ENCODE data around the gene MICALL1. TPM values are rescaled to one million over a fixed set of nuclear protein-coding genes. Genes with fewer than 3 reads are reported as not detected.
"Not testable (repeated sequence)": the region's sequence is repeated elsewhere in the genome, so short reads cannot be mapped to it uniquely, and the experiment has no call there.

MICALL1 gene
- total and polyA plus RNA-seq, 2 donors from 2014 or later: 9.6 to 30.9 TPM

DNA sequence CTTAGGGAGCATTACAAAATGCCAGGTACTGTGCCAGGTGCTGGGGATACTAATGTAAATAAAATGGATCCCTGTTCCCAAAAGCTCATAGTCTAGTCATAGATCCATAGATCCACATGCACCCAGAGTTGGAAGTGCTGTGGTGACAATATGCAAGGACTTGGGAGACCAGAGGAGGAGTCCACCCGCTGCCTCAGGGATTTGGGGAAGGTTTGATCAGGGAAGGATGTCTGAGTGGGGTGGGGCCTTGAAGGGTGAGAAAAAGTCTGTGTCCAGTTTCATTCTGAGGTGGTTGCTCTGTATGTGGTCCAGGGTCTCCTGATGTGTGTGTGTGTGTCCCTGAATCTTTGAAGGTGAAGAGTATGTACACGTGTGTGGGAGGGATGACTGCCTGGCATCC, 69.1 kb downstream of the MICALL1 start:
- no peaks in the 10 kb centered on the region for H3K27me3 ChIP-seq (ENCODE audit: control insufficient read depth, insufficient read depth, low read length)
- H3K9me3 ChIP-seq (ENCODE audit: control insufficient read depth in 2 of 3, insufficient read depth in 1 of 3, low read length in 3 of 3): no peaks in the 10 kb centered on the region
- FAIRE-seq: no peak
- intact Hi-C loops (cut with DNase I): no loop called here
- H3K4me1 ChIP-seq (ENCODE audit: control insufficient read depth in 2 of 3, insufficient read depth in 2 of 3, low read depth in 1 of 3, low read length in 3 of 3): no peaks in the 10 kb centered on the region
- TF ChIP-seq, protein P1, sequence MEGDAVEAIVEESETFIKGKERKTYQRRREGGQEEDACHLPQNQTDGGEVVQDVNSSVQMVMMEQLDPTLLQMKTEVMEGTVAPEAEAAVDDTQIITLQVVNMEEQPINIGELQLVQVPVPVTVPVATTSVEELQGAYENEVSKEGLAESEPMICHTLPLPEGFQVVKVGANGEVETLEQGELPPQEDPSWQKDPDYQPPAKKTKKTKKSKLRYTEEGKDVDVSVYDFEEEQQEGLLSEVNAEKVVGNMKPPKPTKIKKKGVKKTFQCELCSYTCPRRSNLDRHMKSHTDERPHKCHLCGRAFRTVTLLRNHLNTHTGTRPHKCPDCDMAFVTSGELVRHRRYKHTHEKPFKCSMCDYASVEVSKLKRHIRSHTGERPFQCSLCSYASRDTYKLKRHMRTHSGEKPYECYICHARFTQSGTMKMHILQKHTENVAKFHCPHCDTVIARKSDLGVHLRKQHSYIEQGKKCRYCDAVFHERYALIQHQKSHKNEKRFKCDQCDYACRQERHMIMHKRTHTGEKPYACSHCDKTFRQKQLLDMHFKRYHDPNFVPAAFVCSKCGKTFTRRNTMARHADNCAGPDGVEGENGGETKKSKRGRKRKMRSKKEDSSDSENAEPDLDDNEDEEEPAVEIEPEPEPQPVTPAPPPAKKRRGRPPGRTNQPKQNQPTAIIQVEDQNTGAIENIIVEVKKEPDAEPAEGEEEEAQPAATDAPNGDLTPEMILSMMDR (IDR thresholded peaks at IDR 0.05; ENCODE audit: borderline replicate concordance, extremely low read depth, insufficient read depth): no peak
- no peak overlapping the region for H3K4me3 ChIP-seq (ENCODE audit: low read length in 3 of 3)
- no peak overlapping the region for H3K9ac ChIP-seq (ENCODE audit: low read length in 3 of 3)
- H3K36me3 ChIP-seq (ENCODE audit: control insufficient read depth in 2 of 3, insufficient read depth in 3 of 3, low read length in 3 of 3): peaks cover 0 to 3% (median 0%) of the 10 kb centered on the region in 3 donors
- DNase-seq: no peak
- no peak overlapping the region for H3K27ac ChIP-seq (ENCODE audit: low read depth in 2 of 2, low read length in 2 of 2)

DNA sequence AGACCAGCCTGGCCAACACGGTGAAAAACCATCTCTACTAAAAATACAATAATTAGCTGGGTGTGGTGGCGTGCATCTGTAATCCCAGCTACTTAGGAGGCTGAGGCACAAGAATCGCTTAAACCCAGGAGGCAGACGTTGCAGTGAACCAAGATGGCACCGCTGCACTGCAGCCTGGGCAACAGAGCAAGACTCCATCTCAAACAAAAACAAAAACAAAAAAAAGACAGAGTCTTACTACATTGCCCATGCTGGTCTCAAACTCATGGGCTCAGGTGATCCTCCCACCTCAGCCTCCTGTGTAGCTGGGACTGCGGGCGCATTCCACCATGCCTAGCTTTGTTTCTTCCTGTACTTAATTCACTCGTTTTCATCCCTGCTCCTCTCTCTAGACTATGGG, 69.9 kb downstream of the MICALL1 start:
- intact Hi-C loops (cut with DNase I); H3K9me3 ChIP-seq (ENCODE audit: control insufficient read depth in 2 of 3, insufficient read depth in 1 of 3, low read length in 3 of 3); DNase-seq; H3K27ac ChIP-seq (ENCODE audit: low read depth in 2 of 2, low read length in 2 of 2); FAIRE-seq; H3K9ac ChIP-seq (ENCODE audit: low read length in 3 of 3); H3K4me1 ChIP-seq (ENCODE audit: control insufficient read depth in 2 of 3, insufficient read depth in 2 of 3, low read depth in 1 of 3, low read length in 3 of 3); H3K36me3 ChIP-seq (ENCODE audit: control insufficient read depth in 2 of 3, insufficient read depth in 3 of 3, low read length in 3 of 3); H3K27me3 ChIP-seq (ENCODE audit: control insufficient read depth, insufficient read depth, low read length); H3K4me3 ChIP-seq (ENCODE audit: low read length in 3 of 3): not testable (repeated sequence)

DNA sequence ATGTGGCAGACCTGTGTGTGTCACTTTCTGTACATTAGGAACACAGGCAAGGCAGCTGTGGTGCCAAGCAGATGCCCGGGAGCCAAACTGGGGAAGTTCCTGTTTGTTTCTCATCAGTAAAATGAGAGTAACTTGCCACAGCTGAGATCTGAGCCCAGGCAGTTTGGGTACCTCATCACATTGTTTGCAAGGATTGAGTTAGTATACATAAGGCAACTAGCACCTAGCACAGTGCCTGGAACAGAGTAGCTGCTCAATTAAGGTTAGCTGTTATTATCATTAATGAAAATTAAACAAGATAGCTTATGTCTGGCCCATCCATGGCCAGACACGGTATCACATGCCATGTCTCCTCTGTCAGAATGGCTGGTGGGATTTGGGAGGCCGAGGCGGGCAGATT, 70.5 kb downstream of the MICALL1 start:
- no peak overlapping the region for H3K27ac ChIP-seq (ENCODE audit: low read depth in 2 of 2, low read length in 2 of 2)
- TF ChIP-seq, protein P1 (IDR thresholded peaks at IDR 0.05; ENCODE audit: borderline replicate concordance, extremely low read depth, insufficient read depth): no peak
- no peak overlapping the region for H3K9ac ChIP-seq (ENCODE audit: low read length in 3 of 3)
- intact Hi-C loops (cut with DNase I): no loop called here
- H3K9me3 ChIP-seq (ENCODE audit: control insufficient read depth in 2 of 3, insufficient read depth in 1 of 3, low read length in 3 of 3): no peaks in the 10 kb centered on the region
- DNase-seq: no peak
- no peak for FAIRE-seq
- H3K27me3 ChIP-seq (ENCODE audit: control insufficient read depth, insufficient read depth, low read length): no peaks in the 10 kb centered on the region
- peaks cover 0 to 3% (median 0%) of the 10 kb centered on the region in 3 donors for H3K36me3 ChIP-seq (ENCODE audit: control insufficient read depth in 2 of 3, insufficient read depth in 3 of 3, low read length in 3 of 3)
- H3K4me1 ChIP-seq (ENCODE audit: control insufficient read depth in 2 of 3, insufficient read depth in 2 of 3, low read depth in 1 of 3, low read length in 3 of 3): peaks cover 0 to 4% (median 0%) of the 10 kb centered on the region in 3 donors
- no peak overlapping the region for H3K4me3 ChIP-seq (ENCODE audit: low read length in 3 of 3)

DNA sequence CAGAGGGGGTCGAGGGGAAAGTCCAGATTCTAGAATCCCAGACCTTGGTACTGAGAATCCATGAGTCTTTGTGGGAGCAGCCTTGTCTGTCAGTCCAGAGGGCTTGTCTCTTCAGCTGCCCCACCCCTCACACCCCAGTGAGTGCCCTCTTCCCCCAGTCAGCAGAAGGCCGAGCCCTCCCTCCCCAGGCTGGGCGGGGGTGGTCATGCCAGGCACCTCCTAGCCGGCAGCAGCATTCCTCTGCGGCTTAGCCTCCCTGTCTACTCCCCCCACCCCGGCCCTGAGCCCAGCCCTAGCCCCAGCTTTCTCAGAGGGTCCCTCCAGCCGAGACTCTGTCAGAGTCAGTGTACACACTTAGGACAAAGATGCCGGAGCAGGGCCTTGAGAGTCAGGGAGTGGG, 73.7 kb downstream of the MICALL1 start:
- no peak overlapping the region for H3K9ac ChIP-seq (ENCODE audit: low read length in 3 of 3)
- H3K9me3 ChIP-seq (ENCODE audit: control insufficient read depth in 2 of 3, insufficient read depth in 1 of 3, low read length in 3 of 3): no peaks in the 10 kb centered on the region
- peaks cover 0 to 7% (median 0%) of the 10 kb centered on the region in 3 donors for H3K4me1 ChIP-seq (ENCODE audit: control insufficient read depth in 2 of 3, insufficient read depth in 2 of 3, low read depth in 1 of 3, low read length in 3 of 3)
- no peaks in the 10 kb centered on the region for H3K36me3 ChIP-seq (ENCODE audit: control insufficient read depth in 2 of 3, insufficient read depth in 3 of 3, low read length in 3 of 3)
- H3K27me3 ChIP-seq (ENCODE audit: control insufficient read depth, insufficient read depth, low read length): peaks cover 3% of the 10 kb centered on the region
- no peak for DNase-seq
- TF ChIP-seq, protein P1 (IDR thresholded peaks at IDR 0.05; ENCODE audit: borderline replicate concordance, extremely low read depth, insufficient read depth): no peak
- intact Hi-C loops (cut with DNase I): no loop called here
- FAIRE-seq: no peak
- H3K4me3 ChIP-seq (ENCODE audit: low read length in 3 of 3): no peak overlapping the region
- H3K27ac ChIP-seq (ENCODE audit: low read depth in 2 of 2, low read length in 2 of 2): no peak overlapping the region

Data from kidney (tissue), 14 donors.